ENCODE data around the gene ANKFN1.

Gene ANKFN1

GRCh38 chr17:56325313-56326000, 172.2 kb downstream of the ANKFN1 start:
- WGBS (ENCODE audit: insufficient coverage, insufficient read length) = no CpG with 5 or more reads among the region's 13 CpGs
- H3K4me1 ChIP-seq (ENCODE audit: control insufficient read depth, insufficient read depth, low read length) = peaks cover under 1% of the 10 kb centered on the region; the same call in 1 of the 2 replicates

DNA sequence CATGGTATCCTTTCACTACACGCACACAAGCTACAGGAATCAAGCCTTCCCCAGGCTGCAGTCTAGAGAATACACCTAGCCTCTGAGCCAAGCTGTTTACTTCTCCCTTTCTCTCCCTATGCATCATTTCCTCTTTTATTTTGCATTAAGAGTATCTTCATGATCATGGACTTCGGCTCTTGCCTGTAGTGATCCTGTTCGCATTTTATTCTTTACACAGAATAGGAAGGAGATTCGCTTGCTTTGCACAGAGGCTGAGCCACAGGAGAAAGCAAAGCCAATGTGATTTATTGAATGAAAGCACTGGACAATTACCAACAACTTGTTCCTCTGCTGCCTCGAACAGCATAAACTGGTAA, 172.7 kb downstream of the ANKFN1 start:
- Histone ChIP-seq H3K27me3 (ENCODE audit: control insufficient read depth, insufficient read depth, low read length) (no peaks in the 10 kb centered on the region), H3K4me1 (ENCODE audit: control insufficient read depth, insufficient read depth, low read length) (no peaks in the 10 kb centered on the region), H3K9me3 (ENCODE audit: control insufficient read depth, insufficient read depth, low read length) (no peaks in the 10 kb centered on the region), H3K4me3 (ENCODE audit: low read length) (no peak overlapping the region), H3K27ac (ENCODE audit: low read length) (no peak overlapping the region), H3K36me3 (ENCODE audit: control insufficient read depth, insufficient read depth, low read length) (no peaks in the 10 kb centered on the region)
- WGBS (ENCODE audit: insufficient coverage, insufficient read length) = no CpG with 5 or more reads among the region's 5 CpGs
- no peak for DNase-seq (ENCODE audit: low read depth, low spot score)

More at GRCh38 chr17:56325313-56326000, 172.2 kb downstream of the ANKFN1 start:
- no peak for DNase-seq (ENCODE audit: low read depth, low spot score)
- Histone ChIP-seq H3K36me3 (ENCODE audit: control insufficient read depth, insufficient read depth, low read length) (no peaks in the 10 kb centered on the region), H3K27me3 (ENCODE audit: control insufficient read depth, insufficient read depth, low read length) (no peaks in the 10 kb centered on the region), H3K4me3 (ENCODE audit: low read length) (no peak overlapping the region), H3K27ac (ENCODE audit: low read length) (no peak overlapping the region), H3K9me3 (ENCODE audit: control insufficient read depth, insufficient read depth, low read length) (no peaks in the 10 kb centered on the region)

GRCh38 chr17:56347639-56348038, 194.4 kb downstream of the ANKFN1 start:
- no peak for DNase-seq (ENCODE audit: low read depth, low spot score)
- H3K27me3 ChIP-seq (ENCODE audit: control insufficient read depth, insufficient read depth, low read length) = no peaks in the 10 kb centered on the region
- H3K9me3 ChIP-seq (ENCODE audit: control insufficient read depth, insufficient read depth, low read length) = no peaks in the 10 kb centered on the region
- no CpG with 5 or more reads among the region's 1 CpG for WGBS (ENCODE audit: insufficient coverage, insufficient read length)
- no peaks in the 10 kb centered on the region for H3K4me1 ChIP-seq (ENCODE audit: control insufficient read depth, insufficient read depth, low read length)
- no peaks in the 10 kb centered on the region for H3K36me3 ChIP-seq (ENCODE audit: control insufficient read depth, insufficient read depth, low read length)
- no peak overlapping the region for H3K27ac ChIP-seq (ENCODE audit: low read length)
- no peak overlapping the region for H3K4me3 ChIP-seq (ENCODE audit: low read length)

GRCh38 chr17:56350592-56350991, 197.3 kb downstream of the ANKFN1 start:
- H3K4me1 ChIP-seq (ENCODE audit: control insufficient read depth, insufficient read depth, low read length) = no peaks in the 10 kb centered on the region
- no peak for DNase-seq (ENCODE audit: low read depth, low spot score)
- no peak overlapping the region for H3K4me3 ChIP-seq (ENCODE audit: low read length)
- no peaks in the 10 kb centered on the region for H3K27me3 ChIP-seq (ENCODE audit: control insufficient read depth, insufficient read depth, low read length)
- no peaks in the 10 kb centered on the region for H3K36me3 ChIP-seq (ENCODE audit: control insufficient read depth, insufficient read depth, low read length)
- no CpG with 5 or more reads among the region's 8 CpGs for WGBS (ENCODE audit: insufficient coverage, insufficient read length)
- no peaks in the 10 kb centered on the region for H3K9me3 ChIP-seq (ENCODE audit: control insufficient read depth, insufficient read depth, low read length)
- H3K27ac ChIP-seq (ENCODE audit: low read length) = no peak overlapping the region

DNA sequence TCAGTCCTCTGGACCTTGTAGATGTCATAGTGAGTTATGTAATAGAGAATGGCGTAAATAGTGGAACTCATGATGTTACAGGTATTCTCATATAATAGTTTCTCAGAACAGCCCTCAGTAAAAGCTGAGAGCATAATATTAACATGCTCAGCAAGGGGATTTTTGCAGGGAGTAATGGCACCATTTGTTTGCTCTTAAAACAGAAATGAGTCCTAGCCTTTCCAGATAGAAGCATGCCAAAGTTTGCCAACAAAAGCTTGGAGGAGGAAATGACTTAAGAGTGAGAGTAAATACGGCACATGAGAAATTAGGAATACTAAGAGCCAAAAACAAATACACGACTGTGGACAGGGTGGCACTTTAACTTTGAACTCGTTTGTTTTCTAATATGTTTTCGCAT, 198.4 kb downstream of the ANKFN1 start:
- no peak for DNase-seq (ENCODE audit: low read depth, low spot score)
- no peaks in the 10 kb centered on the region; the same call in 1 of the 2 replicates for H3K27me3 ChIP-seq (ENCODE audit: control insufficient read depth, insufficient read depth, low read length)
- H3K4me3 ChIP-seq (ENCODE audit: low read length) = no peak overlapping the region
- WGBS (ENCODE audit: insufficient coverage, insufficient read length) = no CpG with 5 or more reads among the region's 5 CpGs
- no peaks in the 10 kb centered on the region for H3K9me3 ChIP-seq (ENCODE audit: control insufficient read depth, insufficient read depth, low read length)
- H3K4me1 ChIP-seq (ENCODE audit: control insufficient read depth, insufficient read depth, low read length) = no peaks in the 10 kb centered on the region
- H3K27ac ChIP-seq (ENCODE audit: low read length) = no peak overlapping the region
- H3K36me3 ChIP-seq (ENCODE audit: control insufficient read depth, insufficient read depth, low read length) = no peaks in the 10 kb centered on the region

- no peaks in the 10 kb centered on the region for H3K9me3 ChIP-seq (ENCODE audit: control insufficient read depth, insufficient read depth, low read length)
- H3K4me1 ChIP-seq (ENCODE audit: control insufficient read depth, insufficient read depth, low read length) = no peaks in the 10 kb centered on the region
Measured at GRCh38 chr17:56358651-56359050, 205.4 kb downstream of the ANKFN1 start.

DNA sequence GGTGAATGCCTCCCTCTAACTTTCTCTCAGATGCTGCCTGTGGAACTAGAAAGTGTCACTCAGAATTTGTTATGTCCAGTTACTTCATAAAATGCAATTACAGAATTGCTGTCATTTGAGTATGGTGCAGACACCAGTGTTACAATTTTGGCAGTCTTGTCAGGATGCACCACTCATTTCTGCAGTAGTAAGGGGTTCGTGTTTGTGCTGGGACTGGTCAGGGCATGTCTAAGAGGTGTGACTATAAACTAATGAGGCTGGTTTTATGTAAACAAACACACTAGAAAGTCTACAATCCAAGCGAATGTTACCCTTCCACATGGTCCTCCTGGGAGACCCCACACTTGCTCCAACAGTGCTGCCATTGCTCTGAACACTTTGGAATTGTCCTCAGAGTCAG, 206.2 kb downstream of the ANKFN1 start:
- no peaks in the 10 kb centered on the region; the same call in 1 of the 2 replicates for H3K27me3 ChIP-seq (ENCODE audit: control insufficient read depth, insufficient read depth, low read length)
- no peaks in the 10 kb centered on the region for H3K4me1 ChIP-seq (ENCODE audit: control insufficient read depth, insufficient read depth, low read length)
- WGBS (ENCODE audit: insufficient coverage, insufficient read length) = no CpG with 5 or more reads among the region's 2 CpGs
- DNase-seq (ENCODE audit: low read depth, low spot score) = no peak
- H3K27ac ChIP-seq (ENCODE audit: low read length) = no peak overlapping the region
- H3K36me3 ChIP-seq (ENCODE audit: control insufficient read depth, insufficient read depth, low read length) = no peaks in the 10 kb centered on the region
- H3K4me3 ChIP-seq (ENCODE audit: low read length) = no peak overlapping the region
- H3K9me3 ChIP-seq (ENCODE audit: control insufficient read depth, insufficient read depth, low read length) = no peaks in the 10 kb centered on the region

More at GRCh38 chr17:56358651-56359050, 205.4 kb downstream of the ANKFN1 start:
- WGBS (ENCODE audit: insufficient coverage, insufficient read length) = no CpG with 5 or more reads among the region's 3 CpGs
- H3K36me3 ChIP-seq (ENCODE audit: control insufficient read depth, insufficient read depth, low read length) = no peaks in the 10 kb centered on the region
- H3K4me3 ChIP-seq (ENCODE audit: low read length) = no peak overlapping the region
- H3K27me3 ChIP-seq (ENCODE audit: control insufficient read depth, insufficient read depth, low read length) = no peaks in the 10 kb centered on the region; the same call in 1 of the 2 replicates
- no peak for DNase-seq (ENCODE audit: low read depth, low spot score)
- H3K27ac ChIP-seq (ENCODE audit: low read length) = no peak overlapping the region

- Histone ChIP-seq H3K36me3 (ENCODE audit: control insufficient read depth, insufficient read depth, low read length) (no peaks in the 10 kb centered on the region), H3K4me1 (ENCODE audit: control insufficient read depth, insufficient read depth, low read length) (no peaks in the 10 kb centered on the region), H3K27me3 (ENCODE audit: control insufficient read depth, insufficient read depth, low read length) (no peaks in the 10 kb centered on the region), H3K27ac (ENCODE audit: low read length) (no peak overlapping the region), H3K4me3 (ENCODE audit: low read length) (no peak overlapping the region), H3K9me3 (ENCODE audit: control insufficient read depth, insufficient read depth, low read length) (no peaks in the 10 kb centered on the region)
- no peak for DNase-seq (ENCODE audit: low read depth, low spot score)
- WGBS (ENCODE audit: insufficient coverage, insufficient read length) = no CpG with 5 or more reads among the region's 1 CpG
Measured at GRCh38 chr17:56367366-56367765, 214.1 kb downstream of the ANKFN1 start.

DNA sequence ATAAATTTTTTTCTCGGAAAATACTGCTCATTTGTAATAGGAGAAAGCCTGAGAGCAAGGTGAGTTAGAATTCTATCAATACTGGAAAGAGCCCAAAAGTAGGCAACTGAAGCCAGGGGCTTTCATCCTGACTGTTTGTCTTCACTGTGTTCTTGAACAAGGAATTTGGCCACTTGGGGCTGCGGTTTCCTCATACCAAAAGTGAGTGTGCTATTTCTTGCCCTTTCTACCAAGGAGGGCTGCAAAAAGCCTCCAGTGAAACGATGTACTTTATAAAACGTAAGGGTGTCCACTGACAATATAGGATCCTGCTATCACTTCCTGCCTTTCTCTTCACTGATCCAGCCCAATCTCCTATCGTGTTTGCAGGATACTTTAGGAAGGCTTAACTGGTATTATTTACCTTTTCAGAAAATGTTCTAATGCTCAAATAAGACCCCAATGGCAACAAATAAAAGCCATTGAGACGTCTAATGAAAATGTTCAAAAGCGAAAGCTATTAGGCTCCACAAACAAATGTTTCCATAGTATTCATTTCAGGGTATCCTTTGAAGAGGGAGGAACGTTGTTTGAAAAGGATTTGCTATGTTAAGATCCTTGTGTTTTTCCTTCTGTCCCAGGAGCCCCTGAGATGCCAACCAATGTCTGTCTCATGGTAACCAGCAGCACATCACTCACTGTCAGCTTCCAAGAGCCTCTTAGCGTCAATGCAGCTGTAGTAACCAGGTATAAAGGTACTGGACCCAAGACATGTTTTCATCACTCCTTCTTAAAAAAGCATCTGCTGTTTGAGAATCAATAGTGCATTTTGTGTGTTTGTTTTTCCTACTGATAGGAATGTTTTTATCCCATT, 220.9 kb downstream of the ANKFN1 start:
- no peak overlapping the region for H3K4me3 ChIP-seq (ENCODE audit: low read length)
- no peaks in the 10 kb centered on the region for H3K36me3 ChIP-seq (ENCODE audit: control insufficient read depth, insufficient read depth, low read length)
- no peaks in the 10 kb centered on the region for H3K4me1 ChIP-seq (ENCODE audit: control insufficient read depth, insufficient read depth, low read length)
- no peaks in the 10 kb centered on the region for H3K9me3 ChIP-seq (ENCODE audit: control insufficient read depth, insufficient read depth, low read length)
- WGBS (ENCODE audit: insufficient coverage, insufficient read length) = no CpG with 5 or more reads among the region's 9 CpGs
- no peak overlapping the region for H3K27ac ChIP-seq (ENCODE audit: low read length)
- DNase-seq (ENCODE audit: low read depth, low spot score) = no peak
- H3K27me3 ChIP-seq (ENCODE audit: control insufficient read depth, insufficient read depth, low read length) = no peaks in the 10 kb centered on the region

GRCh38 chr17:56389356-56389755, 236.1 kb downstream of the ANKFN1 start:
- H3K27me3 ChIP-seq (ENCODE audit: control insufficient read depth, insufficient read depth, low read length) = no peaks in the 10 kb centered on the region
- H3K9me3 ChIP-seq (ENCODE audit: control insufficient read depth, insufficient read depth, low read length) = no peaks in the 10 kb centered on the region
- no peaks in the 10 kb centered on the region for H3K36me3 ChIP-seq (ENCODE audit: control insufficient read depth, insufficient read depth, low read length)
- no peaks in the 10 kb centered on the region for H3K4me1 ChIP-seq (ENCODE audit: control insufficient read depth, insufficient read depth, low read length)
- H3K4me3 ChIP-seq (ENCODE audit: low read length) = no peak overlapping the region
- DNase-seq (ENCODE audit: low read depth, low spot score) = no peak
- no peak overlapping the region for H3K27ac ChIP-seq (ENCODE audit: low read length)
- WGBS (ENCODE audit: insufficient coverage, insufficient read length) = no CpG with 5 or more reads among the region's 1 CpG
